Osteocyte (in vitro differentiated cells): ENCODE results near the gene UNC45A. TPM values are rescaled to one million over a fixed set of nuclear protein-coding genes. Genes with fewer than 3 reads are reported as not detected.

ENCODE experiments used
- DNase-seq: peaks from one replicate; pipeline ENCODE4 v3.0.0; 2021; ENCODE audit warnings: mixed read lengths; ENCODE audit not compliant: unreplicated experiment; ENCODE audit errors: extremely low spot score
- H3K27ac Mint-ChIP-seq: one replicate; pipeline ENCODE4 v1.8.0; 2021; ENCODE audit warnings: mild to moderate bottlenecking, mixed read lengths; ENCODE audit not compliant: unreplicated experiment
- H3K27me3 Mint-ChIP-seq: one replicate; pipeline ENCODE4 v1.8.0; 2021; ENCODE audit warnings: mixed read lengths; ENCODE audit not compliant: unreplicated experiment
- H3K36me3 Mint-ChIP-seq: one replicate; pipeline ENCODE4 v1.8.0; 2021; ENCODE audit warnings: mixed read lengths; ENCODE audit not compliant: unreplicated experiment
- H3K4me1 Mint-ChIP-seq: one replicate; pipeline ENCODE4 v1.8.0; 2021; ENCODE audit warnings: mixed read lengths; ENCODE audit not compliant: unreplicated experiment
- H3K4me3 Mint-ChIP-seq: one replicate; pipeline ENCODE4 v1.8.0; 2021; ENCODE audit warnings: mild to moderate bottlenecking, moderate library complexity, mixed read lengths; ENCODE audit not compliant: unreplicated experiment
- H3K9me3 Mint-ChIP-seq: one replicate; pipeline ENCODE4 v1.8.0; 2021; ENCODE audit warnings: mixed read lengths; ENCODE audit not compliant: unreplicated experiment
- CTCF ChIP-seq: fragments of 200-600 bp; sonication (generic); IDR thresholded peaks from 2 replicates; pipeline ENCODE4 v1.5.0; 2021; ENCODE audit warnings: antibody characterized with exemption, mild to moderate bottlenecking, moderate library complexity
- total RNA-seq: library from RNA; stranded (reverse); gene quantifications from 2 replicates; pipeline ENCODE4 v1.2.1, GENCODE V29; 2021

UNC45A gene
- total RNA-seq, 1 donor from 2014 or later = 83.0 TPM

- no peaks in the 10 kb centered on the region for H3K4me1 Mint-ChIP-seq
These were observed 21.6 kb upstream of the UNC45A start for GRCh38 chr15:90913398-90913944.

GRCh38 chr15:90914305-90915080 is 20.6 kb upstream of the UNC45A start:
- H3K4me1 Mint-ChIP-seq = no peaks in the 10 kb centered on the region
- no peaks in the 10 kb centered on the region for H3K9me3 Mint-ChIP-seq
- TF ChIP-seq CTCF = no peak
- H3K27ac Mint-ChIP-seq = no peak overlapping the region
- H3K36me3 Mint-ChIP-seq = peaks cover 35% of the 10 kb centered on the region
- no peaks in the 10 kb centered on the region for H3K27me3 Mint-ChIP-seq
- DNase-seq = no peak
- H3K4me3 Mint-ChIP-seq = no peak overlapping the region

More at GRCh38 chr15:90913398-90913944, 21.6 kb upstream of the UNC45A start:
- Mint-ChIP-seq H3K27ac (no peak overlapping the region), H3K4me3 (no peak overlapping the region), H3K27me3 (no peaks in the 10 kb centered on the region), H3K9me3 (no peaks in the 10 kb centered on the region), H3K36me3 (peaks cover 29% of the 10 kb centered on the region)
- TF ChIP-seq CTCF = no peak
- DNase-seq = no peak

GRCh38 chr15:90915216-90915807 is 19.8 kb upstream of the UNC45A start:
- Mint-ChIP-seq H3K9me3 (no peaks in the 10 kb centered on the region), H3K27me3 (no peaks in the 10 kb centered on the region), H3K4me1 (no peaks in the 10 kb centered on the region), H3K4me3 (no peak overlapping the region), H3K27ac (peak overlapping the region; percentile 38), H3K36me3 (peaks cover 41% of the 10 kb centered on the region)
- TF ChIP-seq CTCF = no peak
- no peak for DNase-seq

GRCh38 chr15:90915808-90916440 is 19.2 kb upstream of the UNC45A start:
- Mint-ChIP-seq H3K9me3 (no peaks in the 10 kb centered on the region), H3K27me3 (no peaks in the 10 kb centered on the region), H3K4me3 (no peak overlapping the region), H3K27ac (peak overlapping the region; percentile 38), H3K36me3 (peaks cover 41% of the 10 kb centered on the region), H3K4me1 (no peaks in the 10 kb centered on the region)
- TF ChIP-seq CTCF = no peak
- DNase-seq = no peak

GRCh38 chr15:90916461-90916860 is 18.6 kb upstream of the UNC45A start:
- Mint-ChIP-seq H3K27me3 (no peaks in the 10 kb centered on the region), H3K36me3 (peaks cover 41% of the 10 kb centered on the region), H3K4me3 (no peak overlapping the region), H3K4me1 (no peaks in the 10 kb centered on the region), H3K9me3 (no peaks in the 10 kb centered on the region), H3K27ac (no peak overlapping the region)
- no peak for DNase-seq
- no peak for TF ChIP-seq CTCF
